Cardiac fibroblast (primary cell): ENCODE data around the gene DEGS2.

Source experiments
- DNase-seq, 2 donors: peaks; one replicate each; pipeline versions ENCODE4 v3.0.0 to v3.0.0-alpha.2; 2010; ENCODE audit warnings: low read depth in 2 of 2
- H3K4me3 ChIP-seq, 2 donors: replicated peaks in 1 of 2; 1 replicate in 1 of 2; 2 replicates in 1 of 2; pipeline ENCODE4 v1.5.1; 2011; ENCODE audit warnings: low read depth in 2 of 2, low read length in 2 of 2, mild to moderate bottlenecking in 2 of 2, moderate library complexity in 1 of 2
- CTCF ChIP-seq: IDR thresholded peaks from one replicate; pipeline ENCODE4 v1.5.1; 2011; ENCODE audit warnings: low read depth, mild to moderate bottlenecking, low read length, inconsistent platforms

DEGS2 gene

GRCh38 chr14:100153560-100153959 is 5.9 kb downstream of the DEGS2 start:
- no peak for DNase-seq
- no peak for TF ChIP-seq CTCF

GRCh38 chr14:100152091-100152490 is 7.4 kb downstream of the DEGS2 start:
- DNase-seq, result no peak
- TF ChIP-seq CTCF, result no peak
- H3K4me3 ChIP-seq, result no peak overlapping the region

More at GRCh38 chr14:100153560-100153959, 5.9 kb downstream of the DEGS2 start:
- H3K4me3 ChIP-seq, result no peak overlapping the region

GRCh38 chr14:100150932-100151587 is 8.4 kb downstream of the DEGS2 start:
- H3K4me3 ChIP-seq, result no peak overlapping the region
- no peak for DNase-seq
- TF ChIP-seq CTCF, result no peak

GRCh38 chr14:100149851-100150611 is 9.4 kb downstream of the DEGS2 start:
- H3K4me3 ChIP-seq, result no peak overlapping the region
- DNase-seq, result no peak
- TF ChIP-seq CTCF, result no peak

- H3K4me3 ChIP-seq, result no peak overlapping the region
- no peak for TF ChIP-seq CTCF
- DNase-seq, result no peak
Measured at GRCh38 chr14:100148837-100149731, 10.4 kb downstream of the DEGS2 start.

GRCh38 chr14:100147691-100148464 is 11.6 kb downstream of the DEGS2 start:
- TF ChIP-seq CTCF, result no peak
- no peak overlapping the region for H3K4me3 ChIP-seq
- DNase-seq, result no peak
